Memory B cell (primary cell): Measurements from ENCODE around the gene PSAT1.

Source experiments
- ATAC-seq: fragments of 150-1000 bp; cut with Tn5 transposase; 2 replicates; pipeline ENCODE4 v1.10.0; 2021; ENCODE audit warnings: low read depth, mild to moderate bottlenecking, moderate library complexity
- DNase-seq, 2 donors: peaks; one replicate each; pipeline ENCODE4 v3.0.0; 2022; ENCODE audit warnings: low spot score in 2 of 2
- H3K27ac Mint-ChIP-seq: one replicate; pipeline ENCODE4 v1.8.0; 2022; ENCODE audit warnings: mild to moderate bottlenecking, moderate library complexity, mixed read lengths
- H3K27me3 Mint-ChIP-seq: one replicate; pipeline ENCODE4 v1.8.0; 2022; ENCODE audit warnings: mixed read lengths
- H3K36me3 Mint-ChIP-seq: one replicate; pipeline ENCODE4 v1.8.0; 2022; ENCODE audit warnings: mild to moderate bottlenecking, mixed read lengths
- H3K4me1 Mint-ChIP-seq: one replicate; pipeline ENCODE4 v1.8.0; 2022; ENCODE audit warnings: mixed read lengths
- H3K4me3 Mint-ChIP-seq: one replicate; pipeline ENCODE4 v1.8.0; 2022; ENCODE audit warnings: mild to moderate bottlenecking, moderate library complexity, mixed read lengths
- H3K9me3 Mint-ChIP-seq: one replicate; pipeline ENCODE4 v1.8.0; 2022; ENCODE audit warnings: mixed read lengths

Gene PSAT1

GRCh38 chr9:78298046-78298765, 1.3 kb downstream of the PSAT1 start:
- no peak for ATAC-seq
- peaks cover 4% of the 10 kb centered on the region for H3K27me3 Mint-ChIP-seq
- H3K27ac Mint-ChIP-seq: no peak overlapping the region
- H3K4me1 Mint-ChIP-seq: peaks cover 9% of the 10 kb centered on the region
- H3K36me3 Mint-ChIP-seq: no peaks in the 10 kb centered on the region
- no peaks in the 10 kb centered on the region for H3K9me3 Mint-ChIP-seq
- H3K4me3 Mint-ChIP-seq: peak overlapping the region; percentile 89
- no peak for DNase-seq

GRCh38 chr9:78300209-78300608, 3.3 kb downstream of the PSAT1 start:
- H3K27ac Mint-ChIP-seq: no peak overlapping the region
- no peak for ATAC-seq

GRCh38 chr9:78301466-78301865, 4.5 kb downstream of the PSAT1 start:
- ATAC-seq (no peak), DNase-seq (no peak)
- Mint-ChIP-seq H3K27me3 (peaks cover 4% of the 10 kb centered on the region), H3K4me1 (peaks cover 6% of the 10 kb centered on the region), H3K36me3 (no peaks in the 10 kb centered on the region), H3K4me3 (no peak overlapping the region), H3K9me3 (no peaks in the 10 kb centered on the region), H3K27ac (no peak overlapping the region)

More at GRCh38 chr9:78300209-78300608, 3.3 kb downstream of the PSAT1 start:
- no peaks in the 10 kb centered on the region for H3K36me3 Mint-ChIP-seq
- H3K4me3 Mint-ChIP-seq: no peak overlapping the region
- H3K4me1 Mint-ChIP-seq: peaks cover 9% of the 10 kb centered on the region
- H3K9me3 Mint-ChIP-seq: no peaks in the 10 kb centered on the region
- no peak for DNase-seq
- peaks cover 4% of the 10 kb centered on the region for H3K27me3 Mint-ChIP-seq

- DNase-seq: no peak
- H3K9me3 Mint-ChIP-seq: no peaks in the 10 kb centered on the region
- H3K36me3 Mint-ChIP-seq: no peaks in the 10 kb centered on the region
- no peak for ATAC-seq
- no peaks in the 10 kb centered on the region for H3K4me1 Mint-ChIP-seq
- H3K4me3 Mint-ChIP-seq: no peak overlapping the region
- no peak overlapping the region for H3K27ac Mint-ChIP-seq
- peaks cover 4% of the 10 kb centered on the region for H3K27me3 Mint-ChIP-seq
Measured at GRCh38 chr9:78303377-78304062, 6.6 kb downstream of the PSAT1 start.

GRCh38 chr9:78304357-78304756, 7.4 kb downstream of the PSAT1 start:
- no peak overlapping the region for H3K4me3 Mint-ChIP-seq
- peaks cover 2% of the 10 kb centered on the region for H3K36me3 Mint-ChIP-seq
- DNase-seq: no peak
- no peak overlapping the region for H3K27ac Mint-ChIP-seq
- peaks cover 4% of the 10 kb centered on the region for H3K27me3 Mint-ChIP-seq
- H3K4me1 Mint-ChIP-seq: no peaks in the 10 kb centered on the region
- ATAC-seq: no peak
- no peaks in the 10 kb centered on the region for H3K9me3 Mint-ChIP-seq

- Mint-ChIP-seq H3K27ac (no peak overlapping the region), H3K9me3 (no peaks in the 10 kb centered on the region), H3K4me1 (no peaks in the 10 kb centered on the region), H3K4me3 (no peak overlapping the region), H3K27me3 (no peaks in the 10 kb centered on the region), H3K36me3 (peaks cover 7% of the 10 kb centered on the region)
- ATAC-seq (no peak), DNase-seq (no peak)
Measured at GRCh38 chr9:78306222-78307076, 9.5 kb downstream of the PSAT1 start.

GRCh38 chr9:78307360-78307759, 10.4 kb downstream of the PSAT1 start:
- Mint-ChIP-seq H3K27ac (no peak overlapping the region), H3K4me1 (no peaks in the 10 kb centered on the region), H3K27me3 (no peaks in the 10 kb centered on the region), H3K4me3 (no peak overlapping the region), H3K9me3 (no peaks in the 10 kb centered on the region), H3K36me3 (peaks cover 7% of the 10 kb centered on the region)
- ATAC-seq (no peak), DNase-seq (no peak)

- Mint-ChIP-seq H3K27ac (no peak overlapping the region), H3K4me3 (no peak overlapping the region), H3K36me3 (peaks cover 7% of the 10 kb centered on the region), H3K27me3 (no peaks in the 10 kb centered on the region), H3K4me1 (no peaks in the 10 kb centered on the region), H3K9me3 (no peaks in the 10 kb centered on the region)
- ATAC-seq (no peak), DNase-seq (no peak)
Measured at GRCh38 chr9:78309066-78309465, 12.1 kb downstream of the PSAT1 start.

- ATAC-seq: no peak
Measured at GRCh38 chr9:78311075-78311474, 14.2 kb downstream of the PSAT1 start.

GRCh38 chr9:78311886-78312524, 15.1 kb downstream of the PSAT1 start:
- H3K4me3 Mint-ChIP-seq: no peak overlapping the region
- H3K4me1 Mint-ChIP-seq: no peaks in the 10 kb centered on the region
- H3K27ac Mint-ChIP-seq: no peak overlapping the region
- no peaks in the 10 kb centered on the region for H3K27me3 Mint-ChIP-seq
- peaks cover 7% of the 10 kb centered on the region for H3K36me3 Mint-ChIP-seq
- H3K9me3 Mint-ChIP-seq: no peaks in the 10 kb centered on the region
- no peak for ATAC-seq
- DNase-seq: no peak

More at GRCh38 chr9:78311075-78311474, 14.2 kb downstream of the PSAT1 start:
- no peak overlapping the region for H3K27ac Mint-ChIP-seq
- no peak overlapping the region for H3K4me3 Mint-ChIP-seq
- no peak for DNase-seq
- H3K36me3 Mint-ChIP-seq: peaks cover 7% of the 10 kb centered on the region
- no peaks in the 10 kb centered on the region for H3K9me3 Mint-ChIP-seq
- no peaks in the 10 kb centered on the region for H3K27me3 Mint-ChIP-seq
- no peaks in the 10 kb centered on the region for H3K4me1 Mint-ChIP-seq

- H3K36me3 Mint-ChIP-seq: peaks cover 6% of the 10 kb centered on the region
- no peak overlapping the region for H3K27ac Mint-ChIP-seq
- DNase-seq (no peak), ATAC-seq (no peak)
- H3K4me3 Mint-ChIP-seq: no peak overlapping the region
- H3K9me3 Mint-ChIP-seq: no peaks in the 10 kb centered on the region
- H3K27me3 Mint-ChIP-seq: no peaks in the 10 kb centered on the region
- H3K4me1 Mint-ChIP-seq: no peaks in the 10 kb centered on the region
Measured at GRCh38 chr9:78314550-78314949, 17.6 kb downstream of the PSAT1 start.

- ATAC-seq (no peak), DNase-seq (no peak)
- no peak overlapping the region for H3K27ac Mint-ChIP-seq
- H3K4me1 Mint-ChIP-seq: no peaks in the 10 kb centered on the region
- H3K27me3 Mint-ChIP-seq: no peaks in the 10 kb centered on the region
- no peak overlapping the region for H3K4me3 Mint-ChIP-seq
- H3K36me3 Mint-ChIP-seq: peaks cover 10% of the 10 kb centered on the region
- H3K9me3 Mint-ChIP-seq: peaks cover 3% of the 10 kb centered on the region
Measured at GRCh38 chr9:78314953-78315870, 18.3 kb downstream of the PSAT1 start.
